Measurements from ENCODE around the gene RPS6KA5. TPM values are rescaled to one million over a fixed set of nuclear protein-coding genes. Genes with fewer than 3 reads are reported as not detected.
A peak's percentile ranks its signal among the peaks of the same experiment; 100 is the strongest.
"Not testable (repeated sequence)": the region's sequence is repeated elsewhere in the genome, so short reads cannot be mapped to it uniquely, and the experiment has no call there.

RPS6KA5 gene
- total RNA-seq, 1 donor from 2014 or later, result 1.8 TPM

DNA sequence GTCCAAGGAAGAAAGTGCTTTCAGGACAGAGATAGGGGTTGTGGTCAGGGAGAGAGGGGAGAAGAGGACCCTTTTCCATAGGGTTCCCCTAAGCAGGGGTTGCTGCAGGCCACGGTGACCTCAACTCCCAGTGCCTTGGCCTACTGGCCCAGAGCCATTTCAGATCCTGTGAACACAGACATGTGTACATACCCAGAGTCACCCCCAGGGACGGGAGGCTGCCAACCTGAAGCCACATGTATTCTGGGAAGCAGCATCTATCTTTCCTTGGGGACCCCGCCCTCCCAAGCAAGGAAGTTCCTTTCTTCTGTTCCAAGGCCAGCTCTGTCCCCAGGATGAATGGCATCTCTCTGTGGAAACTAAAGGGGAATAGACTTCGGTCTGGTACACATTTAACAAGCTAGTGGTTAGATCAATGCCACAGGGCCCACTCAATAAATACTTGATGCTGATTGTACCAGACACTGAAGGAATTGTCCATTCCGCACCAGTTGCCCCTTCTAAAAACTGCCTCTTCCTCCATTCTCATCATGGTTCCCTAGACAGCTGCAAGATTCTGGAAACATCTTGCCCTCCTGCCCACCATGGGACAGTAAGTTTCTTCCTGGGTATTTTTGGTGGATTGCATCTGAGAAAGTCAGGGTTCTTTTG lies 28.3 kb upstream of the RPS6KA5 start:
- FAIRE-seq, result no peak
- TF ChIP-seq, protein P1, sequence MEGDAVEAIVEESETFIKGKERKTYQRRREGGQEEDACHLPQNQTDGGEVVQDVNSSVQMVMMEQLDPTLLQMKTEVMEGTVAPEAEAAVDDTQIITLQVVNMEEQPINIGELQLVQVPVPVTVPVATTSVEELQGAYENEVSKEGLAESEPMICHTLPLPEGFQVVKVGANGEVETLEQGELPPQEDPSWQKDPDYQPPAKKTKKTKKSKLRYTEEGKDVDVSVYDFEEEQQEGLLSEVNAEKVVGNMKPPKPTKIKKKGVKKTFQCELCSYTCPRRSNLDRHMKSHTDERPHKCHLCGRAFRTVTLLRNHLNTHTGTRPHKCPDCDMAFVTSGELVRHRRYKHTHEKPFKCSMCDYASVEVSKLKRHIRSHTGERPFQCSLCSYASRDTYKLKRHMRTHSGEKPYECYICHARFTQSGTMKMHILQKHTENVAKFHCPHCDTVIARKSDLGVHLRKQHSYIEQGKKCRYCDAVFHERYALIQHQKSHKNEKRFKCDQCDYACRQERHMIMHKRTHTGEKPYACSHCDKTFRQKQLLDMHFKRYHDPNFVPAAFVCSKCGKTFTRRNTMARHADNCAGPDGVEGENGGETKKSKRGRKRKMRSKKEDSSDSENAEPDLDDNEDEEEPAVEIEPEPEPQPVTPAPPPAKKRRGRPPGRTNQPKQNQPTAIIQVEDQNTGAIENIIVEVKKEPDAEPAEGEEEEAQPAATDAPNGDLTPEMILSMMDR (IDR thresholded peaks at IDR 0.05; ENCODE audit: insufficient read depth, low read length, severe bottlenecking), result no peak
- H3K4me3 ChIP-seq (ENCODE audit: low read depth, low read length), result no peak overlapping the region
- no peak for DNase-seq (ENCODE audit: low read depth)
- no peaks in the 10 kb centered on the region for H3K36me3 ChIP-seq (ENCODE audit: control insufficient read depth, insufficient read depth, low read length)
- no peaks in the 10 kb centered on the region for H3K27me3 ChIP-seq (ENCODE audit: control insufficient read depth, insufficient read depth, low read length)

DNA sequence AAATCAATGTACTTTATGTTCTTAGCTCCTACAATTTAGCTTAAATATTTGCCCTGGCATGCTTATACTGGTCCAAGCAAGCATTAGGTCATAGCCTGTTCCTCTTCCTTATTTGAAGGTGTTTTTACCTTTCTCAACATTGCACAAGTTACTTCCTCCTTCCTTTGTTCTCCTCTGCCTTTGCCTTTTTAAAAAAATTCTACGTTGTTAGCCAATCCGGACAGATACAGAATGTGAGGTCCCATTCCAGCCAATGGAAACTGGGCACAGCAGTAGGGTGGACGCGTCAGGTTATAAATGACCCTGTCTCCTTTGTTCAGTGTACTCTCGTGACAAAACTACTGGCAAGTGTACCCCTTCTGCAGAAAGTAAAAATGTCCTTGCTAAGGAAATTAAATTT lies 27.0 kb upstream of the RPS6KA5 start:
- peak; percentile 80 for DNase-seq (ENCODE audit: low read depth)
- H3K27me3 ChIP-seq (ENCODE audit: control insufficient read depth, insufficient read depth, low read length); H3K4me3 ChIP-seq (ENCODE audit: low read depth, low read length); FAIRE-seq; H3K36me3 ChIP-seq (ENCODE audit: control insufficient read depth, insufficient read depth, low read length): not testable (repeated sequence)

DNA sequence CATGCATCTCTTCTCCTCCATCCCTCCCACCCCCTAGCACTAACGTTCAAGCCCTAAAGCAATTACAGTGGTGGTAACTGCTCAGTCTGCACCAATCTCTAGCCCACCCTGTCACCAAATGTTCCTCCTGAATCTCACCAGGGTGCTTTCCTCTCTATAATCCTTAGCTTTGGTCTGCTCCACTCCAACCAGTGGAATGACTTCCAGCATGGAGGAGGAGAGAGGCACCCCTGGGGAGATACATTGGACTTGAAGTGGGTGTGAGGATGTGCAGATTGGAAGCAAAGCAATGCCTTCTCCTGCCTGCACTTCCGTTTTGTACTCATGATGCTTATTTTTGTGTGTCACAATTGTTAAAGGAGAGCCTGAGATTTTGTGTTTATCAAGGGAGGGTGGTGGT lies 24.1 kb upstream of the RPS6KA5 start:
- TF ChIP-seq, protein P1 (IDR thresholded peaks at IDR 0.05; ENCODE audit: insufficient read depth, low read length, severe bottlenecking), result no peak
- Histone ChIP-seq H3K36me3 (ENCODE audit: control insufficient read depth, insufficient read depth, low read length) (no peaks in the 10 kb centered on the region), H3K27me3 (ENCODE audit: control insufficient read depth, insufficient read depth, low read length) (no peaks in the 10 kb centered on the region), H3K4me3 (ENCODE audit: low read depth, low read length) (no peak overlapping the region)
- DNase-seq (ENCODE audit: low read depth), result no peak
- no peak for FAIRE-seq

DNA sequence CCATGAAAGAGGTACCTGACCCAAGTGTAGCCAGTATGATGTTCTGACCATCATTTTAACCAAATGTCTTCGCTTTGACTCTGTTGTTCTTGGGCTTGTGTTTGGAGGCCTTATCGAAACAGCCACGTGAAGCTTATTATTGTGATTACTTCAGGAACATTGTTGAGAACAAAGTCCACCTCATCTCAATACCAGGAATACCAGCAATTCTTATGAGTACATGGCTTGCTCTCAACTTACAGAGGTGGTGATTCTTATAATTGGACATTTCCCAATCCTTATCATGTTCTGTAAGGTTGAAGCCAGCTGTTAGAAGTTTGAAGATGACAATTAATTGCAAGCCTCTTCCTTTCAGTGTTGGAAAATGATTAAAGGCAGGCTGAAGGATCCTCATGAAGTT lies 21.8 kb upstream of the RPS6KA5 start:
- Histone ChIP-seq H3K36me3 (ENCODE audit: control insufficient read depth, insufficient read depth, low read length) (no peaks in the 10 kb centered on the region), H3K27me3 (ENCODE audit: control insufficient read depth, insufficient read depth, low read length) (no peaks in the 10 kb centered on the region), H3K4me3 (ENCODE audit: low read depth, low read length) (no peak overlapping the region)
- TF ChIP-seq, protein P1 (IDR thresholded peaks at IDR 0.05; ENCODE audit: insufficient read depth, low read length, severe bottlenecking), result no peak
- no peak for DNase-seq (ENCODE audit: low read depth)
- no peak for FAIRE-seq

DNA sequence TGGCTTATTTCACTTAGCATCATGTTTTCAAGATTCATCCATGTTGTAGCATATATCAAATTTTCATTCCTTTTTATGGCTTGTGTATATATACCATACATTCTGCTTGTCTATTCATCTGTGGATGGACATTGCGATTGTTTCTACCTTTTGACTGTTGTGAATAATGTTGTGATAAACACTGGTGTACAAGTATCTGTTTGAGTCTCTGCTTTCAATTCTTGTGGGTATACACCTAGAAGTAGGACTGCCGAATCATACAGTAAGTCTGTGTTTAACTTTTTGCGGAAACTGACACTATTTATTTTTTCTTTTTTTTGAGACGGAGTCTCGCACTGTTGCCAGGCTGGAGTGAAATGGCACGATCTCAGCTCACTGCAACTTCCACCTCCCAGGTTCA lies 19.6 kb upstream of the RPS6KA5 start:
- no peaks in the 10 kb centered on the region for H3K27me3 ChIP-seq (ENCODE audit: control insufficient read depth, insufficient read depth, low read length)
- no peaks in the 10 kb centered on the region for H3K36me3 ChIP-seq (ENCODE audit: control insufficient read depth, insufficient read depth, low read length)
- TF ChIP-seq, protein P1 (IDR thresholded peaks at IDR 0.05; ENCODE audit: insufficient read depth, low read length, severe bottlenecking), result no peak
- H3K4me3 ChIP-seq (ENCODE audit: low read depth, low read length), result no peak overlapping the region
- DNase-seq (ENCODE audit: low read depth) (no peak), FAIRE-seq (no peak)

DNA sequence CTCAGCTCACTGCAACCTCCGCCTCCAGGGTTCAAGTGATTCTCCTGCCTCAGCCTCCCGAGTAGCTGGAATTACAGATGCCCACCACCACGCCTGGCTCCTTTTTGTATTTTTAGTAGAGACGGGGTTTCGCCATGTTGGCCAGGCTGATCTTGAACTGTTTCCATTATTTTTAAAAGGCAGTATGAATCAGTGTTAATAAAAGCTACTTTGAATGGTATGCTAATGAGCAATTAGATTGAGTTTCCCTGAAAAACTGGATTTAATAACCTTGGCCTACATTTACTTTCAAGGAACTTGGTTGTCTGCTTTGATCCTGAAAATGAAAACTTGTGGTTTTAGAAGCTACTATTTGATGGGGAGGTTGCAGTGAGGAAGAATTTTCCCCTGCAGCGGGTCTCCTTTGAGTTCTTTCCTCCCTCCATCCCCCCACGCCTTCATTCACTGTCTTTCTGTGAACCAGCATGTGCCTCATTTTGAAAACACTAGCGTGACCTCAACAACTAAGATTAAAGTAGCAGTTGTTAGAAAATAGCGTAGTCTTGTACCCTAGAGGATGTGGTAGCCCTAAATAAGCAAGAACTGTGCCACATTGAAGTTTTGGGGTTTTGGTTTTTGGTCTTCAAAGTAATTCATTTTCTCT lies 17.8 kb upstream of the RPS6KA5 start:
- DNase-seq (ENCODE audit: low read depth), result no peak
- H3K27me3 ChIP-seq (ENCODE audit: control insufficient read depth, insufficient read depth, low read length), result no peaks in the 10 kb centered on the region
- H3K4me3 ChIP-seq (ENCODE audit: low read depth, low read length), result no peak overlapping the region
- no peaks in the 10 kb centered on the region for H3K36me3 ChIP-seq (ENCODE audit: control insufficient read depth, insufficient read depth, low read length)
- TF ChIP-seq, protein P1 (IDR thresholded peaks at IDR 0.05; ENCODE audit: insufficient read depth, low read length, severe bottlenecking), result no peak
- FAIRE-seq, result no peak

All from bronchial epithelial cell (primary cell).